SK-N-SH treated with all-trans-retinoic acid at 6 μM for 48 hours (cell line): ENCODE data around the gene OR13J1.

ENCODE experiments used
- BACH2 ChIP-seq: fragments of 250-450 bp; sonication (Bioruptor Pico); IDR thresholded peaks from 2 replicates; pipeline ENCODE4 v1.9.0; 2021; ENCODE audit warnings: mild to moderate bottlenecking, borderline replicate concordance
- CSRNP3 ChIP-seq: fragments of 250-450 bp; sonication (Bioruptor Pico); IDR thresholded peaks from 2 replicates; pipeline ENCODE4 v1.5.1; 2021; ENCODE audit warnings: mild to moderate bottlenecking, moderate library complexity
- GLIS3 ChIP-seq: fragments of 250-450 bp; sonication (Bioruptor Pico); IDR thresholded peaks from 2 replicates; pipeline ENCODE4 v1.5.0; 2020; ENCODE audit warnings: mild to moderate bottlenecking, moderate library complexity
- RARB ChIP-seq: fragments of 250-450 bp; sonication (Bioruptor Pico); IDR thresholded peaks from 2 replicates; pipeline ENCODE4 v1.8.0; 2021; ENCODE audit warnings: mild to moderate bottlenecking, moderate library complexity
- TCF4 ChIP-seq: fragments of 250-450 bp; sonication (Bioruptor Pico); IDR thresholded peaks from 2 replicates; pipeline ENCODE4 v1.8.0; 2021; ENCODE audit warnings: mild to moderate bottlenecking, moderate library complexity, borderline replicate concordance
- TSHZ2 ChIP-seq: fragments of 250-450 bp; sonication (Bioruptor Pico); IDR thresholded peaks from 2 replicates; pipeline ENCODE4 v1.5.0; 2020; ENCODE audit warnings: mild to moderate bottlenecking, moderate library complexity
- ZNF565 ChIP-seq: fragments of 450-650 bp; formaldehyde crosslinking; conservative IDR thresholded peaks from 2 replicates; pipeline ENCODE4 v1.5.0; 2020; ENCODE audit warnings: low read depth, mild to moderate bottlenecking, moderate library complexity
- ZNF8 ChIP-seq: fragments of 450-650 bp; formaldehyde crosslinking; IDR thresholded peaks from 2 replicates; pipeline ENCODE4 v1.5.0; 2020; ENCODE audit warnings: mild to moderate bottlenecking, moderate library complexity

GRCh38 chr9:35869621-35870216 lies 482 bp downstream of the OR13J1 start:
- TF ChIP-seq RARB (CRISPR knock-in tag) (no peak), GLIS3 (CRISPR knock-in tag) (no peak), TCF4 (CRISPR knock-in tag) (no peak), ZNF565 (CRISPR knock-in tag) (no peak), TSHZ2 (CRISPR knock-in tag) (no peak), ZNF8 (no peak), CSRNP3 (CRISPR knock-in tag) (no peak), BACH2 (CRISPR knock-in tag) (no peak)
